Measurements from ENCODE around the gene OLFML3.

DNA sequence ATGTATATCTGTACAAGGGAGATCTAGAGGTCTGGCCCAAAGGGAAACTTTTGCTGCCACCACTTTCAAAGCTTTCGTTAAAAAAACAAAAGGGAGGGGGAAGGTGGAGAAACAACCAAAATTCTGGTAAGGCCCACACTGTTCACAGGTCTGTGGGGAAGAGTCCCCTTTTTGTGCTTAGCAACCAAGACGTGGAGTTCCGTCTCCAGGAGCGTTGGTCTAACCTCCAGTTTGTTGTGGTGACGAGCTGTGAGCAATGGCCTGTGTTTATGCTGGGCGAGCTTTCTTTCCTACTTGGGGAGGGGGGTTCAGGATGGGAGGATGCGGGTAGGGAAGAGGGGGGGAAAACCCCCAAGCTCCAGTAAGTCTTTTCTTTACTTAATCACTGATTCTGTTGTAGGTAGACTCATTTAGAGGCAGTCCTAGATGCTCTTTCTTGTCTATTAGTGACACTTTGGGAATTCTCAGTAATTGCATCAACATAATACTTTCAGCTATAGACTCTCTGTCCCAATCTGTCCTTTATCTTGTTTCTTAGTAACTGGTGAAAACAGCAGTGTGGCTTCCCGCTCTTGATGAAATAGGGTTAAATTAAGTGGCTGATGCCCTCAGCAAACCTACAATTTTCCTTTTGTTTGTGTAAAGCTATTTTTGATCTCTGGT lies 48.6 kb upstream of the OLFML3 start:
- TF ChIP-seq, protein P1, sequence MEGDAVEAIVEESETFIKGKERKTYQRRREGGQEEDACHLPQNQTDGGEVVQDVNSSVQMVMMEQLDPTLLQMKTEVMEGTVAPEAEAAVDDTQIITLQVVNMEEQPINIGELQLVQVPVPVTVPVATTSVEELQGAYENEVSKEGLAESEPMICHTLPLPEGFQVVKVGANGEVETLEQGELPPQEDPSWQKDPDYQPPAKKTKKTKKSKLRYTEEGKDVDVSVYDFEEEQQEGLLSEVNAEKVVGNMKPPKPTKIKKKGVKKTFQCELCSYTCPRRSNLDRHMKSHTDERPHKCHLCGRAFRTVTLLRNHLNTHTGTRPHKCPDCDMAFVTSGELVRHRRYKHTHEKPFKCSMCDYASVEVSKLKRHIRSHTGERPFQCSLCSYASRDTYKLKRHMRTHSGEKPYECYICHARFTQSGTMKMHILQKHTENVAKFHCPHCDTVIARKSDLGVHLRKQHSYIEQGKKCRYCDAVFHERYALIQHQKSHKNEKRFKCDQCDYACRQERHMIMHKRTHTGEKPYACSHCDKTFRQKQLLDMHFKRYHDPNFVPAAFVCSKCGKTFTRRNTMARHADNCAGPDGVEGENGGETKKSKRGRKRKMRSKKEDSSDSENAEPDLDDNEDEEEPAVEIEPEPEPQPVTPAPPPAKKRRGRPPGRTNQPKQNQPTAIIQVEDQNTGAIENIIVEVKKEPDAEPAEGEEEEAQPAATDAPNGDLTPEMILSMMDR (IDR thresholded peaks at IDR 0.05), result no peak
- TF ChIP-seq POLR2A (IDR thresholded peaks at IDR 0.05), result no peak
